DOHH2 (cell line): ENCODE data around the gene PRKN.

Experiments used
- H3F3A ChIP-seq: fragments of 200-600 bp; sonication (generic), shearing (Covaris generic); 2 replicates; pipeline ENCODE4 v1.6.0; 2016; ENCODE audit warnings: antibody characterized with exemption, mild to moderate bottlenecking; ENCODE audit not compliant: control insufficient read depth, insufficient read depth
- H3K27ac ChIP-seq: fragments of 200-600 bp; sonication (generic); 2 replicates; pipeline ENCODE4 v1.5.1; 2014; ENCODE audit warnings: low read depth, mild to moderate bottlenecking, low read length, moderate library complexity
- H3K27me3 ChIP-seq: fragments of 200-600 bp; sonication (generic); 2 replicates; pipeline ENCODE4 v1.6.1; 2014; ENCODE audit warnings: mild to moderate bottlenecking, low read length, mixed read lengths; ENCODE audit not compliant: control insufficient read depth
- H3K36me3 ChIP-seq: fragments of 200-600 bp; sonication (generic); 2 replicates; pipeline ENCODE4 v1.6.1; 2014; ENCODE audit warnings: mild to moderate bottlenecking, low read length, moderate library complexity, mixed read lengths; ENCODE audit not compliant: control insufficient read depth
- H3K4me1 ChIP-seq: fragments of 200-600 bp; sonication (generic); 2 replicates; pipeline ENCODE4 v1.6.1; 2014; ENCODE audit warnings: mild to moderate bottlenecking, low read length, mixed read lengths; ENCODE audit not compliant: control insufficient read depth
- H3K4me2 ChIP-seq: fragments of 200-600 bp; sonication (generic); 2 replicates; pipeline ENCODE4 v1.6.0; 2014; ENCODE audit warnings: mild to moderate bottlenecking, low read length, moderate library complexity
- H3K4me3 ChIP-seq: fragments of 200-600 bp; sonication (generic); 2 replicates; pipeline ENCODE4 v1.5.1; 2014; ENCODE audit warnings: mild to moderate bottlenecking, low read length, mixed read lengths
- H3K79me2 ChIP-seq: fragments of 200-600 bp; sonication (generic); 2 replicates; pipeline ENCODE4 v1.6.1; 2014; ENCODE audit warnings: mild to moderate bottlenecking, low read length, mixed read lengths; ENCODE audit not compliant: control insufficient read depth
- H3K9me2 ChIP-seq: fragments of 200-600 bp; sonication (generic); replicated peaks from 2 replicates; pipeline ENCODE4 v1.6.1; 2014; ENCODE audit warnings: mild to moderate bottlenecking, low read length, mixed read lengths; ENCODE audit not compliant: control insufficient read depth
- H3K9me3 ChIP-seq: fragments of 200-600 bp; sonication (generic); 2 replicates; pipeline ENCODE4 v1.6.1; 2014; ENCODE audit warnings: antibody characterized with exemption, low read length, mixed read lengths; ENCODE audit not compliant: control insufficient read depth, insufficient read depth
- H4K20me1 ChIP-seq: fragments of 200-600 bp; sonication (generic); 2 replicates; pipeline ENCODE4 v1.6.0; 2014; ENCODE audit warnings: low read depth, mild to moderate bottlenecking, antibody characterized with exemption, low read length, moderate library complexity; ENCODE audit not compliant: control insufficient read depth, insufficient read depth
- EZH2phosphoT487 ChIP-seq: fragments of 200-600 bp; sonication (generic); IDR thresholded peaks from 2 replicates; pipeline ENCODE4 v1.6.1; 2017; ENCODE audit warnings: borderline replicate concordance, mild to moderate bottlenecking, antibody characterized with exemption, low read length, moderate library complexity, mixed read lengths
- TF ChIP-seq, protein P1 (sequence below): fragments of 200-600 bp; sonication (generic); IDR thresholded peaks from one replicate; pipeline ENCODE4 v1.5.1; 2014; ENCODE audit warnings: antibody characterized with exemption, mild to moderate bottlenecking, low read depth, low read length; ENCODE audit not compliant: poor library complexity, severe bottlenecking

PRKN gene

GRCh38 chr6:161403717-161404116 lies 1323.8 kb downstream of the PRKN start:
- no peaks in the 10 kb centered on the region for H3K79me2 ChIP-seq
- no peaks in the 10 kb centered on the region for H3F3A ChIP-seq
- no peaks in the 10 kb centered on the region for H3K9me2 ChIP-seq
- no peaks in the 10 kb centered on the region; the same call in 1 of the 2 replicates for H3K27me3 ChIP-seq
- H3K4me2 ChIP-seq = no peak overlapping the region
- H3K36me3 ChIP-seq = no peaks in the 10 kb centered on the region
- H3K9me3 ChIP-seq = no peaks in the 10 kb centered on the region
- H4K20me1 ChIP-seq = no peaks in the 10 kb centered on the region
- H3K4me3 ChIP-seq = no peak overlapping the region
- H3K4me1 ChIP-seq = no peaks in the 10 kb centered on the region
- H3K27ac ChIP-seq = no peak overlapping the region
- TF ChIP-seq, protein P1, sequence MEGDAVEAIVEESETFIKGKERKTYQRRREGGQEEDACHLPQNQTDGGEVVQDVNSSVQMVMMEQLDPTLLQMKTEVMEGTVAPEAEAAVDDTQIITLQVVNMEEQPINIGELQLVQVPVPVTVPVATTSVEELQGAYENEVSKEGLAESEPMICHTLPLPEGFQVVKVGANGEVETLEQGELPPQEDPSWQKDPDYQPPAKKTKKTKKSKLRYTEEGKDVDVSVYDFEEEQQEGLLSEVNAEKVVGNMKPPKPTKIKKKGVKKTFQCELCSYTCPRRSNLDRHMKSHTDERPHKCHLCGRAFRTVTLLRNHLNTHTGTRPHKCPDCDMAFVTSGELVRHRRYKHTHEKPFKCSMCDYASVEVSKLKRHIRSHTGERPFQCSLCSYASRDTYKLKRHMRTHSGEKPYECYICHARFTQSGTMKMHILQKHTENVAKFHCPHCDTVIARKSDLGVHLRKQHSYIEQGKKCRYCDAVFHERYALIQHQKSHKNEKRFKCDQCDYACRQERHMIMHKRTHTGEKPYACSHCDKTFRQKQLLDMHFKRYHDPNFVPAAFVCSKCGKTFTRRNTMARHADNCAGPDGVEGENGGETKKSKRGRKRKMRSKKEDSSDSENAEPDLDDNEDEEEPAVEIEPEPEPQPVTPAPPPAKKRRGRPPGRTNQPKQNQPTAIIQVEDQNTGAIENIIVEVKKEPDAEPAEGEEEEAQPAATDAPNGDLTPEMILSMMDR = no peak
- TF ChIP-seq EZH2phosphoT487 = no peak

DNA sequence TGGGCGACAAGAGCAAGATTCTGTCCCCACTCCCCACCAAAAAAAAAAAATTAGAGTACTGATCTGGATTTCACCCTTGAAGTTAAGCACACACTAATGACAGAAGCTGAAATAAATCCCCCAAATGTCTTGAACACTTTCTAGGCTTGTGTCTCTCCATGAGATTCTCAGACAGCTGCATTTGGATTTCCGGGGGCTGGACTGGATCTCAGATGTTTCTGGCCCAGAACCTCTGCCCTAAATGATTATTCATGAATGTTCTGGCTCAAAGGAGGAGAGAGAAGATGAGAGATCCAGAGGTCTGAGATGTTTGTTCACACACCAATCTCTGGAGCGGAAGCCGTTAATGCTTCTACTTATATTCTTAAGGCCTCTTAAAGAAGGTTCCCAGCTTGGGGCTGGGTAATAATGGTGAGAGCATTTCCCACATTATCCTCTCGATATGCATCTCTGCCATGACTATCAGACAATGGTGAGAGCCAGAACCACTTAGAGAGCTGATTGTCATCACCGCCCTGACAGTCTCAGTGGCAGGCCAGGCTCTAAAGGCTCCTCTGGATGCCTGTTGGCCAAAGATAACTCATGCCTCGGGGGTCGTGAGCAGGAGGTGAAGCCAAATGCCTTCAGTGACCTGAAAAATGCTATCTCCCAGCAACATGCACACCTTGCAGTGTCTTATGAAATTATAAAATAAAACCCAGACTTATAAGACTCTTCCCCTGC lies 1325.8 kb downstream of the PRKN start:
- no peaks in the 10 kb centered on the region for H3K9me2 ChIP-seq
- no peaks in the 10 kb centered on the region for H4K20me1 ChIP-seq
- H3K27ac ChIP-seq = no peak overlapping the region
- H3K4me3 ChIP-seq = no peak overlapping the region
- no peak overlapping the region for H3K4me2 ChIP-seq
- no peaks in the 10 kb centered on the region for H3K36me3 ChIP-seq
- H3K79me2 ChIP-seq = no peaks in the 10 kb centered on the region
- H3F3A ChIP-seq = no peaks in the 10 kb centered on the region
- H3K27me3 ChIP-seq = no peaks in the 10 kb centered on the region; the same call in 1 of the 2 replicates
- H3K4me1 ChIP-seq = no peaks in the 10 kb centered on the region
- H3K9me3 ChIP-seq = no peaks in the 10 kb centered on the region
- no peak for TF ChIP-seq EZH2phosphoT487
- TF ChIP-seq, protein P1 = no peak

DNA sequence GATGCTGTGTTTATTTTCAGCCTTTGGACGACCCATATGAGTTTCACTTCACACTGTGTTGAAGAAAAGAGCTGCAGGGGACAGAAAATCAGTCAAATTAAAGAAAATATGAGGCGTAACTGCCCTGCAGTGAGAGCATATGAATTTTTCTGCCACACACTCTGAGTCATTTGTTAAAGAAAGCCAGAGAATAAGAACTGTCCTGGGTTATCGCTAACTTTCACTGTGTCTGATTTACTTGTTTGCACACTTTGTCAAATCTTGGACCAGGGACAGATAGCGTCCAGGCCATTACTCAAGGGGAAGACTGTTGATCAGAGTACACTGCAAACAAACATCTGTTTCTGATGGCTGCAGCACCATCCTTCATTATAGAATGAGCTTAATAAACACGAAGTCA lies 1326.9 kb downstream of the PRKN start:
- no peaks in the 10 kb centered on the region for H3F3A ChIP-seq
- no peak for TF ChIP-seq EZH2phosphoT487
- TF ChIP-seq, protein P1 = no peak
- no peaks in the 10 kb centered on the region for H3K36me3 ChIP-seq
- H3K79me2 ChIP-seq = no peaks in the 10 kb centered on the region
- peaks cover 3% of the 10 kb centered on the region; the same call in 1 of the 2 replicates for H3K27me3 ChIP-seq
- H3K4me1 ChIP-seq = no peaks in the 10 kb centered on the region
- H4K20me1 ChIP-seq = no peaks in the 10 kb centered on the region
- H3K27ac ChIP-seq = no peak overlapping the region
- H3K4me3 ChIP-seq = no peak overlapping the region
- no peaks in the 10 kb centered on the region for H3K9me2 ChIP-seq
- H3K4me2 ChIP-seq = no peak overlapping the region
- H3K9me3 ChIP-seq = no peaks in the 10 kb centered on the region
